Hypothalamus (tissue), 51 donors: ENCODE results near the gene ARHGAP24.
A peak's percentile ranks its signal among the peaks of the same experiment; 100 is the strongest.
"Not testable (repeated sequence)": the region's sequence is repeated elsewhere in the genome, so short reads cannot be mapped to it uniquely, and the experiment has no call there.

ENCODE experiments used
- DNase-seq, 51 donors: peaks; one replicate each; lab custom pipeline; 2025; lab: John Stamatoyannopoulos, UW

Gene ARHGAP24

DNA sequence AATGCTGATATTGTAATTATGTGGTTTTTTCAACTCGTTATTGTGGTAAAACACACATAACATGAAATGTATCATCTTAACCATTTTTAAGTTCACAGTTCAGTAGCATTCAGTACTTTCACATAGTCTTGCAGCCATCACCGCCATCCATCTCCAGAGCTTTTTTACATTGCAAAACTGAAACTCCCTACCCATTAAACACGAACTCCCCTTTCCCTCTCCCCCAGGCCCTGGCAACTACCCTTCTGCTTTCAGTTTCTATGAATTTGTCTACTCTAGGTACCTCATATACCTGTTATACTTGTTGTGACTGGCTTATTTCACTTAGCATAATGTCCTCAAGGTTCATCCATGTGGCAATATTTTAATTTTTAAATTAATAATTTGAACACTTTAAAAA, 504.3 kb downstream of the ARHGAP24 start:
- no peak for DNase-seq

DNA sequence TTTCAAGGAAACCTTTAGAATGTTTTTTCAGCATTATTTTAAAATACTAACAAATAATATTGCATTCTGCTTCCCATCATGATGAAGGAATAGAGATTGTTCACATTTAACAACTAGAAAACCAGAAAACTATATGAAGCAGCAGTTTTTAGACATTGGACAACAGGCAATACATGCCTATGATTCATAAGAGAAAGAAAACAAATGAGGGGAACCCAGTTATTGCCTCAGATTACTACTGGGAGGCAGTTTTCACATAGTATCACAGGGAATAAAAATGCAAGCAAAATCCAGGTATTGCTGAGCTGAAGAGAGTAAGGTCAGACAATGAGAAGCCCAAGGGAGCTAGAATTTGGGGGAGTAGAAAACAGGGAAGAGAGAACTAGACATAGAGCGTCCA, 511.3 kb downstream of the ARHGAP24 start:
- no peak for DNase-seq

GRCh38 chr4:85993641-85994040, 518.7 kb downstream of the ARHGAP24 start:
- no peak for DNase-seq

- no peak for DNase-seq
Measured at GRCh38 chr4:85994576-85994975, 519.6 kb downstream of the ARHGAP24 start.

DNA sequence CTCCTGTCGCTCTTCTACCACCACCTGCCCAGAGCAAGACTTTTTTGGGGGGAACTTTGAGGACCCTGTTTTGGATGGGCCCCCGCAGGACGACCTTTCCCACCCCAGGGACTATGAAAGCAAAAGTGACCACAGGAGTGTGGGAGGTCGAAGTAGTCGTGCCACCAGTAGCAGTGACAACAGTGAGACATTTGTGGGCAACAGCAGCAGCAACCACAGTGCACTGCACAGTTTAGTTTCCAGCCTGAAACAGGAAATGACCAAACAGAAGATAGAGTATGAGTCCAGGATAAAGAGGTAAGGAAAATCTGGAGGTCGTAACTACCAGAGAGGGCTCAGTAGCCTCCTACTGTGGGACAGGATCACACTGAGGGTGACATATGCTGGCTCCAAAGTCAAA, 520.4 kb downstream of the ARHGAP24 start:
- DNase-seq = no peak

DNA sequence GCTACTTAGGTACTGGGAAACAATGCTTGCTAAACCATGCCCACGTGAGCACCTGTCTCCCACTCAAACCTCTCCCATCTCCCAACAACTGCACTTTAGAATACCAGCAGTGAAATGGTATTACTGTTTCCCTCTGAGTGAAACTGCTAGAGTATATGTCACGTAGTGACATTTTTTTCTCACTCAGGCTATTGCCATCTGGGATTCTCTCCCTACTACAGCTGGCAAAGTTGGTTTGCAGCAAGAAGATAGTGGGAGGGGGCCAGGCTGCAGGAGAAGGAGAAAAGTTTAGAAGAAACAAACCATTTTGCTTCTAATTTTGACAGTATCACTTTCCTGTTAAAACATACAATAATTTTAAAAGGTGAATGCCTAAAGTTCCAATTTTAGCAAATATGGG, 526.6 kb downstream of the ARHGAP24 start:
- DNase-seq = no peak

- no peak for DNase-seq
Measured at GRCh38 chr4:86004030-86004429, 529.1 kb downstream of the ARHGAP24 start.

GRCh38 chr4:86006057-86006456, 531.1 kb downstream of the ARHGAP24 start:
- no peak for DNase-seq

GRCh38 chr4:86007042-86007441, 532.1 kb downstream of the ARHGAP24 start:
- DNase-seq = peak in 1 of 51 donors; percentile 45

- no peak for DNase-seq
Measured at GRCh38 chr4:86011117-86011516, 536.2 kb downstream of the ARHGAP24 start.

DNA sequence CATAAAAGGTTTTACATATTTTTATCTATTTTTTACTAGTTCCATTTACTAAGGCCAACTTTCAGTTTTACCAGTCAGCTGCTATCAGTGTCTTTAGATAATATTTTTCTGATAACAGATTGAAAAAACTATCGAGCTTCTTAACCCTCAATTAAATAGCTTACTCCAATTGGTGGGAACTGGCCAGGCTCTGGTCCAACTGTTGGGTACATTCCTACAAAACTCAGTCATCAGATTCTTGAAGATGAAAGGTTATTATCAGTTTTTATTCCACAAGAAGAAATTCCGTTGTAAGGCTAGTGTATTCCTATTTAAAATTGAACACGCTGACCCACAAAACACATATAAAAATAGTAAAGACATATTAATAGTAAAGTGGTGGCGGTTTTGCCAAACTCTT, 538.7 kb downstream of the ARHGAP24 start:
- DNase-seq = no peak

DNA sequence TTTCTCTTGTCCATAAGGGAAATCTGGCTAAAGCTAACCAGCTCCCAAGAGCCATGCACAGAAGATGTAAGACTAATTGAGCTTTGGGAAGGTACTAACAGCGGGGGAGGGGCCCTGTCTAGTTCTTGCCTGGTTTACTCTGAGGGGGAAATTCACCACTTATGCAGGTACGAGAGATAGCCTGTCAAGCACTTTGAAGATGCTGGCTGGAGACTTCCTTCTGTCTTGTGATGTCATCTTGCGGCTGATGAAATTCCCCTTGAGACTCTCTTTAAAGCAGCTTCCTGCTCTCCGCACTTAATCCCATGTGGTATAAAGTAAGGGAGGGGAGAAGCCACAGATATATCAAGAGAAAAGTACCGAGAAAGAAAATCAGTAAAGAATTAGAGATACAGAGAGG, 539.6 kb downstream of the ARHGAP24 start:
- DNase-seq = no peak

- DNase-seq = no peak
Measured at GRCh38 chr4:86015412-86016350, 540.7 kb downstream of the ARHGAP24 start.

DNA sequence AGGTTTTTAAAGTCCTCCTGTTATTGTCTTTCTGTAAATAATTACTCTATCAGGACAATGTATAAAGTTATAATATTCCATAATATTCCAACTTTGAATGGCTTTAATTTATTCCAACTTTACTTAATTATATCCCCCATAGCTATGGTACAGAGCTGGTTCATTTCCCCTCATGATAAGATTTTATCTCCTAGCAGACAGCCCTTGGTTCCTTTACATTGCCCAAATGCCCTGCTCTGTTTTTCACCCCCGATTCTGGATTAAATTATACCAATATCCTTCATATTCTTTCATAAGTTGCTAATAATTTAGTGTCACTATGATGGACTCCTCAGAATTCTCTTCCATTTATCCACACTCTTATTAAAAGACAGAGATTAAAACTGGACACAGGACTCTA, 544.4 kb downstream of the ARHGAP24 start:
- no peak for DNase-seq

GRCh38 chr4:86019906-86020305, 545.0 kb downstream of the ARHGAP24 start:
- DNase-seq = no peak

GRCh38 chr4:86021671-86022070, 546.7 kb downstream of the ARHGAP24 start:
- not testable (repeated sequence) for DNase-seq

DNA sequence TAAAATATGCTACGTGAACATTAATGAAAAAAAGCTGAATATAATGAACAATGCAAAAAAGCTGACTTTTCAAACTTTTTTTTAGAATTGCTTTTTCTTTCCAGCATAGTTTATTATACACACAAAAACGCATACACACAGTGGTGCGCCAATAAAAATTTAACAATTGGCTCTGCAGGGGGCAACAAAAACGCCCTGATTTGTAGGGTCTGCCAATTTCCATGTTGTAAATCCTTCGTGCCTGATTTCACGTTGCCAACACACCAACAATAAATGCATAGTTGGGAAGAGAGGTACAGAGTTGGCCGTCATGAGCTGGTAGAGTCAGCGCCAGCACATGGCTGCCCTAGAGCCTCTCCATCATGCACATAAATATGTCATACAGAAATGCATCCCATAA, 551.8 kb downstream of the ARHGAP24 start:
- no peak for DNase-seq

GRCh38 chr4:86031927-86032326, 557.0 kb downstream of the ARHGAP24 start:
- no peak for DNase-seq

DNA sequence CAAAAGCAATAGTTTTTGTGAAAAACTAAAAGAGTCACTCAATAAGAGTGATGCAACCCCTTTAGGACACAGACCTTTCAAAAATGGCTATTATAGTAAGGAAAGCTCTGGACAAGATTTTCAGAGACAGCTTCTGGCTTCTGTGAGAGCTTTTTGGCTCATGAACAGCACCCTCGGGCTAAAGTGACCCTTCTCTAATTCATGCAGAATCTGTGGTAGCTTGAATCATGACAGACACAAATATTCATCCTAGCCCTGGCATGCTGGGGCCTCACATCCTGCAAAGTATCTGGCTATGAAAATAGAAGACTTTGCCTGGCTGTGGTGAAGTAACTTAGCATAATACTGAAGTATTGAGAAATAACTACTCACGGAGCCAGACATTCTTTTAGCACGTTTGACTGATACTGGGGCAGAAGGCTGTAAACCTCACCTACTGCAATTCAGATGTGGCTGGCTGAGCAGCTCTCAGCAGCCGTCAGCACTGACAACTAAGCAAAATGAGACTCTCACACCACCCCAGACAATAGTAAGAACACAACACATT, 557.6 kb downstream of the ARHGAP24 start:
- DNase-seq = peak in 5 of 51 donors; percentile 6 to 40 (median 21)

GRCh38 chr4:86033171-86033570, 558.2 kb downstream of the ARHGAP24 start:
- peak in 16 of 51 donors; percentile 1 to 41 (median 10) for DNase-seq

GRCh38 chr4:86034616-86035015, 559.7 kb downstream of the ARHGAP24 start:
- no peak for DNase-seq

GRCh38 chr4:86035688-86036087, 560.7 kb downstream of the ARHGAP24 start:
- no peak for DNase-seq
